Chondrocyte (in vitro differentiated cells): ENCODE results near the gene MAP4K3. TPM values are rescaled to one million over a fixed set of nuclear protein-coding genes. Genes with fewer than 3 reads are reported as not detected.
"Not testable (repeated sequence)": the region's sequence is repeated elsewhere in the genome, so short reads cannot be mapped to it uniquely, and the experiment has no call there.

Source experiments
- DNase-seq: peaks from one replicate; pipeline ENCODE4 v3.0.0; 2021; ENCODE audit warnings: mixed read lengths, low spot score
- H3K27ac Mint-ChIP-seq: one replicate; pipeline ENCODE4 v1.8.0; 2021; ENCODE audit warnings: mild to moderate bottlenecking, moderate library complexity, mixed read lengths; ENCODE audit not compliant: unreplicated experiment
- H3K27me3 Mint-ChIP-seq: 2 replicates; pipeline ENCODE4 v1.8.0; 2021; ENCODE audit warnings: low read depth, mixed read lengths
- H3K36me3 Mint-ChIP-seq: 2 replicates; pipeline ENCODE4 v1.8.0; 2021; ENCODE audit warnings: low read depth, mixed read lengths
- H3K4me1 Mint-ChIP-seq: 2 replicates; pipeline ENCODE4 v1.8.0; 2021; ENCODE audit warnings: low read depth, mild to moderate bottlenecking, mixed read lengths
- H3K4me3 Mint-ChIP-seq: one replicate; pipeline ENCODE4 v1.8.0; 2021; ENCODE audit warnings: mild to moderate bottlenecking, moderate library complexity, mixed read lengths; ENCODE audit not compliant: unreplicated experiment
- H3K9me3 Mint-ChIP-seq: 2 replicates; pipeline ENCODE4 v1.8.0; 2021; ENCODE audit warnings: low read depth, mixed read lengths
- CTCF ChIP-seq: fragments of 200-600 bp; sonication (generic); IDR thresholded peaks from 2 replicates; pipeline ENCODE4 v1.5.0; 2021; ENCODE audit warnings: antibody characterized with exemption, mild to moderate bottlenecking, moderate library complexity
- total RNA-seq: library from RNA; stranded (reverse); gene quantifications from 3 replicates; pipeline ENCODE4 v1.2.1, GENCODE V29; 2021

Gene MAP4K3
- total RNA-seq, 1 donor from 2014 or later = 35.3 TPM

DNA sequence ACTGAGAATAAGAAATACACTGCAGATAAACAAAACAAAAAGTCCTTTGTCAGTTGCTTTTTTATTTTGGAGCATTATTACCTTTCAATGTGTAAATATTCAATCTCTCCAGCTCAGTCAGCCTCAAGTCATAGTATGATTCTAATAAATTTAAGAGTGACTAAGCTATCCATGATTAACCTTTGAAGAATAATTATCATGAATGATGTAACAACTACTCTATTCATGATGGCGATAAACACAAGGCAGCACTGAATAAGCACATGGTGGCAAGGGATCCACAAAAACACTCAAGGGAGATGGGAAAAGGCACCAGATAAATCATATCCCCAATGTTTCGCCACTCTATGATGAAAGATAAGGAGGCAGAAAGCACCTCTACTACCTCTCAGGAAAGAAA lies 67.0 kb downstream of the MAP4K3 start:
- H3K36me3 Mint-ChIP-seq = peaks cover 4% of the 10 kb centered on the region
- no peak for DNase-seq
- TF ChIP-seq CTCF = no peak
- H3K27ac Mint-ChIP-seq = no peak overlapping the region
- peaks cover 14% of the 10 kb centered on the region for H3K9me3 Mint-ChIP-seq
- no peaks in the 10 kb centered on the region for H3K27me3 Mint-ChIP-seq
- no peaks in the 10 kb centered on the region for H3K4me1 Mint-ChIP-seq
- H3K4me3 Mint-ChIP-seq = no peak overlapping the region

DNA sequence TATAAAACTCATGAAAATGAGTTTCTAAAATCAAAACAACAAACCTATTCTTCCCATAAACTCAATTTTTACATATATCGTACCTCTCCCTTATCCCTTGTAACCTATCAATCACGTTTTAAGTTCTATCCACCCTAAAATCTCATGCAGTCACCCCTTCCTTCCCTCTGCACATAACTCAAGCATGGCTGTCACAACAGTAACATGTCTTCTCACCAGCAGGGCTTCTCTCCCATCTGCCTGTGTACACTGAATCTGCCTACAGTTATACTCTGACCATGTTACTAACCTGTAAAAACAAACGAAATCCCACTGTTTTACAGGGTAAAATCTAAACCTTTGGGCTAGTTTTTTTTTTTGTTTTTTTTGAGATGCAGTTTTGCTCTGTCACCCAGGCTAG lies 68.2 kb downstream of the MAP4K3 start:
- Mint-ChIP-seq H3K4me1 (no peaks in the 10 kb centered on the region), H3K27me3 (no peaks in the 10 kb centered on the region), H3K4me3 (no peak overlapping the region), H3K9me3 (peaks cover 14% of the 10 kb centered on the region), H3K36me3 (peaks cover 3% of the 10 kb centered on the region), H3K27ac (no peak overlapping the region)
- no peak for DNase-seq
- no peak for TF ChIP-seq CTCF

GRCh38 chr2:39368376-39368775 lies 68.7 kb downstream of the MAP4K3 start:
- no peak for DNase-seq
- Mint-ChIP-seq H3K4me1 (no peaks in the 10 kb centered on the region), H3K27ac (no peak overlapping the region), H3K36me3 (peaks cover 3% of the 10 kb centered on the region), H3K4me3 (no peak overlapping the region), H3K27me3 (no peaks in the 10 kb centered on the region), H3K9me3 (peaks cover 11% of the 10 kb centered on the region)
- TF ChIP-seq CTCF = no peak

DNA sequence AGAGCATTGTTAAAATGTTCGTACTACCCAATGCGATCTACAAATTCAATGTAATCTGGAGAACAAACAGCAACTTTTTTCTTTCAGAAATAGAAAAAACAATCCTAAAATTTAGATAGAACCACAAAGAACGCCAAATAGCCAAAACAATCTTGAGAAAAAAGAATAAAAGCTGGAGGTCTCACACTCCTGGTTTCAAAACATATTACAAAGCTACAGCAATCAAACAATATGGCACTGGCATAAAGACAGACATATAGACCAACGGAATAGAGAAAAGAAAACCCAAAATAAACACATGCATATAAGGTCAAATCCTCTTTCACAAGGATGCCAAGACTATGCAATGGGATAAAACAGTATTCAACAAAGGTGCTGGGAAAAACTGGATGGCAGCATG lies 74.5 kb downstream of the MAP4K3 start:
- Mint-ChIP-seq H3K27ac (no peak overlapping the region), H3K4me1 (no peaks in the 10 kb centered on the region), H3K4me3 (no peak overlapping the region), H3K27me3 (no peaks in the 10 kb centered on the region), H3K36me3 (peaks cover 18% of the 10 kb centered on the region), H3K9me3 (peaks cover 19% of the 10 kb centered on the region)
- no peak for DNase-seq
- no peak for TF ChIP-seq CTCF

- no peak overlapping the region for H3K4me3 Mint-ChIP-seq
- peaks cover 6% of the 10 kb centered on the region for H3K4me1 Mint-ChIP-seq
- DNase-seq = no peak
- H3K27ac Mint-ChIP-seq = no peak overlapping the region
- H3K36me3 Mint-ChIP-seq = peaks cover 18% of the 10 kb centered on the region
- no peak for TF ChIP-seq CTCF
- no peaks in the 10 kb centered on the region for H3K27me3 Mint-ChIP-seq
- peaks cover 19% of the 10 kb centered on the region for H3K9me3 Mint-ChIP-seq
Observed at GRCh38 chr2:39361511-39361910, 75.6 kb downstream of the MAP4K3 start.

DNA sequence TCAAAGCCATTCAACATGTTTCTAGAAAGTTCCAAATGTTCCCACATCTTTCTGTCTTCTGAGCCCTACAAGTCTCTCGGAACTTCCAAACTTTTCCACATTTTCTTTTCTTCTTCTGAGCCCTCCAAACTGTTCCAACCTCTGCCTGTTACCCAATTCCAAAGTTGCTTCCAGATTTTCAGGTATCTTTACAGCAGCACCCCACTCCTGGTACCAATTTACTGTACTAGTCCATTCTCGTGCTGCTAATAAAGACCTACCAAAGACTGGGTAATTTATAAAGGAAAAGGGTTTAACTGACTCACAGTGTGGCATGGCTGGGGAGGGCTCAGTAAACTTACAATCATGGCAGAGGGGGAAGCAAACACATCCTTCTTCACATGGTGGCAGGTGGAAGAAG lies 76.7 kb downstream of the MAP4K3 start:
- peaks cover 20% of the 10 kb centered on the region for H3K36me3 Mint-ChIP-seq
- H3K4me1 Mint-ChIP-seq, DNase-seq, H3K27ac Mint-ChIP-seq, H3K4me3 Mint-ChIP-seq, H3K27me3 Mint-ChIP-seq: not testable (repeated sequence)
- peaks cover 19% of the 10 kb centered on the region for H3K9me3 Mint-ChIP-seq
